PFSK-1 (cell line): Measurements from ENCODE around the gene KRTAP4-4.
"Not testable (repeated sequence)": the region's sequence is repeated elsewhere in the genome, so short reads cannot be mapped to it uniquely, and the experiment has no call there.

Experiments used
- FOXP2 ChIP-seq: optimal IDR thresholded peaks from 2 replicates; pipeline ENCODE3; 2011; ENCODE audit warnings: borderline replicate concordance, control low read depth, inconsistent platforms; ENCODE audit not compliant: insufficient read depth; ENCODE audit errors: extremely low read length, extremely low read depth
- POLR2AphosphoS5 ChIP-seq: IDR thresholded peaks from 2 replicates; pipeline ENCODE4 v1.6.1; 2012; ENCODE audit warnings: low read depth, mild to moderate bottlenecking, control low read depth, low read length, moderate library complexity
- REST ChIP-seq, 2 experiments: IDR thresholded peaks; 2 replicates each; pipeline versions ENCODE4 v1.6.1 to v1.8.0; 2011 to 2012; ENCODE audit warnings: low read depth in 2 of 2, low read length in 2 of 2, control low read depth in 1 of 2, inconsistent platforms in 1 of 2, mild to moderate bottlenecking in 1 of 2, moderate library complexity in 1 of 2; ENCODE audit not compliant: insufficient read depth in 1 of 2
- SIN3A ChIP-seq: IDR thresholded peaks from 2 replicates; pipeline ENCODE4 v1.6.1; 2012; ENCODE audit warnings: mild to moderate bottlenecking, low read length, moderate library complexity, borderline replicate concordance; ENCODE audit not compliant: insufficient read depth
- TAF1 ChIP-seq: IDR thresholded peaks from 2 replicates; pipeline ENCODE4 v1.6.1; 2012; ENCODE audit warnings: low read length, control low read depth, borderline replicate concordance; ENCODE audit not compliant: insufficient read depth

Gene KRTAP4-4

DNA sequence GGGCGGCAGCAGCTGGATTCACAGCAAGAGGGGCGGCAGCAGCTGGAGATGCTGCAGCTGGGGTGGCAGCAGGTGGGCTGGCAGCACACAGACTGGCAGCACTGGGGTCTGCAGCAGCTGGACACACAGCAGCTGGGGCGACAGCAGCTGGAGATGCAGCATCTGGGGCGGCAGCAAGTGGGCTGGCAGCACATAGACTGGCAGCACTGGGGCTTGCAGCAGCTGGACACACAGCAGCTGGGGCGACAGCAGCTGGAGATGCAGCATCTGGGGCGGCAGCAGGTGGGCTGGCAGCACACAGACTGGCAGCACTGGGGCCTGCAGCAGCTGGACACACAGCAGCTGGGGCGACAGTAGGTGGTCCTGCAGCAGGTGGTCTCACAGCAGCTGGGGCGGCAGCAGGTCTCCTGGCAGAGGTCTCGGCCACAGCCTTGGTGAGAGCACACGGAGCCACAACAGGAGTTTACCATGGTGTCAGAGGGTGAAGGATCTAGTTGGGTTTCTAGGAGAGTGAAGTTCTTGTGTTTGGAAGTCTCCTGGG is 42.6 kb downstream of the KRTAP4-4 start, which contains the start of gene KRTAP4-11:
Gene KRTAP4-11, minus strand, starts transcription at position 528 of the 541 bp plus-strand sequence. Its CDS starts 58 bp downstream, at position 470.
- TF ChIP-seq POLR2AphosphoS5; REST (IDR thresholded peaks at IDR 0.05; ENCODE audit: insufficient read depth in 1 of 2, low read depth in 2 of 2, low read length in 2 of 2); TAF1: not testable (repeated sequence)

GRCh38 chr17:41116297-41116696 is 44.3 kb downstream of the KRTAP4-4 start:
- TF ChIP-seq FOXP2 (no peak), TAF1 (no peak), POLR2AphosphoS5 (no peak), SIN3A (no peak)

- TF ChIP-seq SIN3A (no peak), POLR2AphosphoS5 (no peak), TAF1 (no peak), FOXP2 (no peak), REST (IDR thresholded peaks at IDR 0.05; ENCODE audit: insufficient read depth in 1 of 2, low read depth in 2 of 2, low read length in 2 of 2) (no peak)
These were observed 49.2 kb downstream of the KRTAP4-4 start for GRCh38 chr17:41111151-41111885.
